CD4-positive, alpha-beta T cell (primary cell): ENCODE measurements around the gene ZFYVE21. TPM values are rescaled to one million over a fixed set of nuclear protein-coding genes. Genes with fewer than 3 reads are reported as not detected.

Experiments
- ATAC-seq: fragments of 200-7000 bp; cut with Tn5 transposase; one replicate; pipeline ENCODE4 v1.10.0; 2022; ENCODE audit warnings: mild to moderate bottlenecking; ENCODE audit not compliant: poor library complexity
- CTCF ChIA-PET: fragments of 350-600 bp; sonication (Branson Sonifier 250); formaldehyde crosslinking; loops from one replicate; lab custom pipeline; 2021; ENCODE audit warnings: antibody characterized with exemption, inconsistent platforms; lab: Charles Lee
- POLR2A ChIA-PET: fragments of 350-600 bp; sonication (Branson Sonifier 250); formaldehyde crosslinking; loops from one replicate; lab custom pipeline; 2021; ENCODE audit warnings: antibody characterized with exemption, inconsistent platforms; lab: Charles Lee
- DNase-seq, 14 experiments: peaks; one replicate each; pipeline ENCODE4 v3.0.0-alpha.2; 2013 to 2020; ENCODE audit warnings: mixed read lengths in 2 of 14
- H3K27ac ChIP-seq, 2 donors: one replicate each; pipeline versions ENCODE4 v1.5.1 to v1.7.0; 2013; ENCODE audit warnings: low read length in 2 of 2, low read depth in 1 of 2, mild to moderate bottlenecking in 1 of 2
- H3K27me3 ChIP-seq, 2 experiments: 1 replicate in 1 of 2; 2 replicates in 1 of 2; pipeline versions ENCODE4 v1.6.1 to v1.7.0; 2013; ENCODE audit warnings: low read length in 2 of 2, control low read depth in 1 of 2, mild to moderate bottlenecking in 1 of 2, moderate library complexity in 1 of 2; ENCODE audit not compliant: insufficient read depth in 2 of 2, control insufficient read depth in 1 of 2
- H3K36me3 ChIP-seq: one replicate; pipeline ENCODE4 v1.6.1; 2013; ENCODE audit warnings: low read length, control low read depth; ENCODE audit not compliant: insufficient read depth
- H3K4me1 ChIP-seq: one replicate; pipeline ENCODE4 v1.6.1; 2013; ENCODE audit warnings: low read length, control low read depth; ENCODE audit not compliant: insufficient read depth
- H3K4me3 ChIP-seq: one replicate; pipeline ENCODE4 v1.5.1; 2013; ENCODE audit warnings: mild to moderate bottlenecking, low read length, moderate library complexity
- H3K9me3 ChIP-seq, 2 experiments: 1 replicate in 1 of 2; 2 replicates in 1 of 2; pipeline versions ENCODE4 v1.6.1 to v1.7.0; 2013; ENCODE audit warnings: low read length in 2 of 2, mild to moderate bottlenecking in 2 of 2, control low read depth in 1 of 2, moderate library complexity in 1 of 2; ENCODE audit not compliant: control insufficient read depth in 1 of 2, insufficient read depth in 1 of 2
- H3K27ac Mint-ChIP-seq: one replicate; pipeline ENCODE4 v1.8.0; 2020; ENCODE audit warnings: mixed read lengths
- H3K27me3 Mint-ChIP-seq: one replicate; pipeline ENCODE4 v1.8.0; 2021; ENCODE audit warnings: mixed read lengths
- H3K36me3 Mint-ChIP-seq: one replicate; pipeline ENCODE4 v1.8.0; 2021; ENCODE audit warnings: low read depth, mixed read lengths
- H3K4me1 Mint-ChIP-seq: one replicate; pipeline ENCODE4 v1.8.0; 2021; ENCODE audit warnings: low read depth, mixed read lengths
- H3K4me3 Mint-ChIP-seq: one replicate; pipeline ENCODE4 v1.8.0; 2020; ENCODE audit warnings: mild to moderate bottlenecking, mixed read lengths
- H3K9me3 Mint-ChIP-seq: one replicate; pipeline ENCODE4 v1.8.0; 2020; ENCODE audit warnings: mixed read lengths
- CTCF ChIP-seq: fragments of 200-600 bp; IDR thresholded peaks from one replicate; pipeline ENCODE4 v1.8.0; 2022; ENCODE audit warnings: antibody characterized with exemption, mild to moderate bottlenecking
- intact Hi-C, 2 experiments: fragments of 100-400 bp; cut with DNase I in 1 of 2; cut with micrococcal nuclease in 1 of 2; formaldehyde crosslinking; loops; one replicate each; pipeline versions ENCODE4 v1.15.1 to v1.9.0; 2023 to 2025; cut with DNase I, micrococcal nuclease
- total RNA-seq, 174 experiments: library from RNA in 2 of 174; stranded (reverse) in 2 of 174; gene quantifications; one replicate each; pipeline ENCODE4 v1.2.3 and lab custom pipeline; 2021 to 2026

ZFYVE21 gene
- total RNA-seq, 2 experiments from 2014 or later = 2.6 to 3.0 TPM

- Histone ChIP-seq H3K27me3 (no peaks in the 10 kb centered on the region), H3K9me3 (no peaks in the 10 kb centered on the region), H3K4me1 (peaks cover 2% of the 10 kb centered on the region), H3K4me3 (no peak overlapping the region), H3K36me3 (peaks cover 23% of the 10 kb centered on the region), H3K27ac (no peak overlapping the region)
- Mint-ChIP-seq H3K4me3 (no peak overlapping the region), H3K36me3 (peaks cover 33% of the 10 kb centered on the region), H3K4me1 (no peaks in the 10 kb centered on the region), H3K9me3 (no peaks in the 10 kb centered on the region), H3K27me3 (no peaks in the 10 kb centered on the region), H3K27ac (no peak overlapping the region)
- TF ChIP-seq CTCF = no peak
- POLR2A ChIA-PET = interaction anchor here (0.9 to 1.4 kb wide), 2 partner anchors 10 kb away, joined by 3 to 4 read pairs; partner anchors contain the start of genes XRCC3 and ZFYVE21
- CTCF ChIA-PET = no interaction called here
- DNase-seq (no peak), ATAC-seq (no peak)
- intact Hi-C loops = no loop called here
These were observed 9.9 kb upstream of the ZFYVE21 start for GRCh38 chr14:103705504-103706284.

DNA sequence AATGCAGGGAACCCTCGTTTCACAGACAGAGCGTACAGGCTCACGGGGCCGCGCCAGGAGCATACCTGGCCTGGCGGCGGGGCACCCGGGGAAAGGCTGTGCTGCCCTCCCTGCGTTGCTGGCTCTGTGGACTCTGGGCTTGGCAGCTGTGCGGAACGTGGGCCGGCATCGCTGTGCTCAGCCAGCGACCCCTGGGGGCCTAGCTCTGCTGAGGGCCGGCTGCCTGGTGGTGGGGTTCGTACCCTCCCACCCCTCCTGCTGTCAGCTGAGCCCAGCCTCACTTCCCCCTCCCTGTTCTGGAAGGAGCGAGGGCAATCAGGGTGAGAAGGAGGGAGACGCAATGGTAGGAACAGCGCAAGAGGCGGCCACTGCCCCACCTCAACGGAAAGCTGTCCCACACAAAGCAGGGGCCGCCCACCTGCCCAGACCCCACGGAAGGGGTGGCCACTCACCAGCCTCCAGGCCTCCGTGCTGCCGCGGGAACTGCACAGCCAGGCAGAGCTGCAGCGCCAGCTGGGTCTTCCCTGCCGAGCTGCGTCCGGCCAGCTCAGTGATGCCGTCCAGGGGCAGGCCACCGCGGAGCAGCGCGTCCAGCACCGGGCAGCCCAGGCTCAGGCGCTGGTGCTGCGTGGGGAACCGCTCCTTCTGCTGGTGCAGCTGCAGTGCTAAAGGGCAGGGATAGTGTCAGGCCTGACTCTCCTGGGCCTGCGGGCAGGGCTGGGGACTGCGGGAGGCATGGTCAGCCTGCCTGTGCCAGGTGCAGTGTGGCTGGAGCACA, 8.9 kb upstream of the ZFYVE21 start:
- H3K4me1 Mint-ChIP-seq = no peaks in the 10 kb centered on the region
- H3K36me3 Mint-ChIP-seq = peaks cover 27% of the 10 kb centered on the region
- H3K4me3 Mint-ChIP-seq = no peak overlapping the region
- no peaks in the 10 kb centered on the region for H3K27me3 ChIP-seq
- intact Hi-C loops = no loop called here
- no peaks in the 10 kb centered on the region for H3K9me3 ChIP-seq
- H3K27me3 Mint-ChIP-seq = no peaks in the 10 kb centered on the region
- H3K9me3 Mint-ChIP-seq = no peaks in the 10 kb centered on the region
- POLR2A ChIA-PET = interaction anchor here (0.9 kb wide), 1 partner anchor 9 kb away, joined by 4 read pairs; the partner anchor contains the start of genes XRCC3 and ZFYVE21
- H3K27ac ChIP-seq = no peak overlapping the region
- H3K36me3 ChIP-seq = peaks cover 19% of the 10 kb centered on the region
- H3K4me1 ChIP-seq = peaks cover 4% of the 10 kb centered on the region
- CTCF ChIA-PET = no interaction called here
- no peak for ATAC-seq
- no peak for DNase-seq
- H3K4me3 ChIP-seq = no peak overlapping the region
- TF ChIP-seq CTCF = no peak
- no peak overlapping the region for H3K27ac Mint-ChIP-seq

DNA sequence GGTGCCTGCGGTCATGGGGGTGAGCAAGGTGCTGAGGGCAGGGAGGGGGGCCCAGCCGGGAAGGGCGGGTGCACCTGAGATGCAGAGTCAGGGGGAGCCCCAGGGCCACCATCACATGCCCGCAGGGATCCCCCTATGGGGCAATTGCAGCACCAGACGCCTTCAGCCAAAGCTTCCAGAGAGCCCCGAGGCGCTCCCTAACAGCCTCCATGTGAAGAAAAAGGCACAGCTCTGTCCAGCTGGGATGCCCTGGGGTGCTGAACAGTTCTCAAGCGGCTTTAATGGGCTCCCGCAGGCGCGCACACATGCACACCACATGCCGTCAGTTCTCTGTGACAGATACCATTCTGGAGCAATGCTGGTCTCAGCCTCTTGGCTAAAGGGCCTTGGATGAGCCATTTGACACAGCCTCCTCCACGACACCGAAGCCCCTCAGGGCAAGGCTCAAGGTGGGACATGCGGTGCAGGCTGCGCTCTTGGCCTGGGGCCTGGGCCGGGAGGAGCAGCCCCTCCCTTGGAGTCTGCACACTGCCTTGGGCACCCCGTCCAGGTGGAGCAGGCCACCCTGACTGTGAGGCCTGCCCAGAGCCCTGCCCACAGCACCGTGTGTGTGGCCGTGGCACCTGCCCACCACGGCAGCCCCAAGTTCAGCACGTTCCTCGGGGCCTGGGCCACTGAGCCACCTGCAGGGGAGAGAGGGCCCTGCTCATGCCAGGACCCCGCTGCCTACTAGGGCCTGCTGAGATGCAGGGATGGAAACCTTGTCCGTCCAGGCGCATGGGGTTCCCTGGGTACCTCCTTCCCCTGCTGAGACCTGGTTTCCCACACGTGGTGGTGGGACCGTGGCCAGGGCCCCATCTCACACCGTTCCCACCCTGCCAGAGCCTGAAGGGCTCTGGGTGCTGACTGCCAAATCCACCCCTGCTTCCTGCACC, 8.0 kb upstream of the ZFYVE21 start:
- Mint-ChIP-seq H3K36me3 (peaks cover 22% of the 10 kb centered on the region), H3K4me1 (no peaks in the 10 kb centered on the region), H3K27me3 (no peaks in the 10 kb centered on the region), H3K27ac (no peak overlapping the region), H3K9me3 (no peaks in the 10 kb centered on the region), H3K4me3 (no peak overlapping the region)
- ATAC-seq (no peak), DNase-seq (no peak)
- Histone ChIP-seq H3K9me3 (no peaks in the 10 kb centered on the region), H3K27me3 (no peaks in the 10 kb centered on the region), H3K4me1 (peaks cover 11% of the 10 kb centered on the region), H3K4me3 (no peak overlapping the region), H3K36me3 (peaks cover 12% of the 10 kb centered on the region), H3K27ac (no peak overlapping the region)
- intact Hi-C loops = no loop called here
- ChIA-PET CTCF (no interaction called here), POLR2A (no interaction called here)
- no peak for TF ChIP-seq CTCF
